ENCODE measurements around the gene OR4F15.
"Not testable (repeated sequence)": the region's sequence is repeated elsewhere in the genome, so short reads cannot be mapped to it uniquely, and the experiment has no call there.

OR4F15 gene

GRCh38 chr15:101781928-101782327 is 30.1 kb upstream of the OR4F15 start:
- no peaks in the 10 kb centered on the region for H3K27me3 ChIP-seq (ENCODE audit: control insufficient read depth in 1 of 2, insufficient read depth in 2 of 2, low read length in 2 of 2)
- no peaks in the 10 kb centered on the region for H3K4me1 ChIP-seq (ENCODE audit: control insufficient read depth in 1 of 2, insufficient read depth in 2 of 2, low read length in 2 of 2)
- no peaks in the 10 kb centered on the region for H3K36me3 ChIP-seq (ENCODE audit: control insufficient read depth in 1 of 2, insufficient read depth in 2 of 2, low read length in 2 of 2)
- H3K4me3 ChIP-seq (ENCODE audit: low read depth in 1 of 2, low read length in 2 of 2) = no peak overlapping the region
- no peaks in the 10 kb centered on the region for H3K9me3 ChIP-seq (ENCODE audit: control insufficient read depth in 1 of 2, low read length in 2 of 2)
- no peak overlapping the region for H3K9ac ChIP-seq (ENCODE audit: low read depth in 1 of 2, low read length in 2 of 2)
- H3K27ac ChIP-seq (ENCODE audit: low read depth, low read length) = no peak overlapping the region

- Histone ChIP-seq H3K27me3 (ENCODE audit: control insufficient read depth in 1 of 2, insufficient read depth in 2 of 2, low read length in 2 of 2) (no peaks in the 10 kb centered on the region), H3K27ac (ENCODE audit: low read depth, low read length) (no peak overlapping the region), H3K9me3 (ENCODE audit: control insufficient read depth in 1 of 2, low read length in 2 of 2) (no peaks in the 10 kb centered on the region), H3K36me3 (ENCODE audit: control insufficient read depth in 1 of 2, insufficient read depth in 2 of 2, low read length in 2 of 2) (no peaks in the 10 kb centered on the region), H3K9ac (ENCODE audit: low read depth in 1 of 2, low read length in 2 of 2) (no peak overlapping the region), H3K4me1 (ENCODE audit: control insufficient read depth in 1 of 2, insufficient read depth in 2 of 2, low read length in 2 of 2) (no peaks in the 10 kb centered on the region), H3K4me3 (ENCODE audit: low read depth in 1 of 2, low read length in 2 of 2) (no peak overlapping the region)
Observed at GRCh38 chr15:101784644-101785043, 27.4 kb upstream of the OR4F15 start.

GRCh38 chr15:101786422-101786821 is 25.6 kb upstream of the OR4F15 start:
- H3K9me3 ChIP-seq (ENCODE audit: control insufficient read depth in 1 of 2, low read length in 2 of 2); H3K4me1 ChIP-seq (ENCODE audit: control insufficient read depth in 1 of 2, insufficient read depth in 2 of 2, low read length in 2 of 2); H3K27ac ChIP-seq (ENCODE audit: low read depth, low read length); H3K27me3 ChIP-seq (ENCODE audit: control insufficient read depth in 1 of 2, insufficient read depth in 2 of 2, low read length in 2 of 2); H3K9ac ChIP-seq (ENCODE audit: low read depth in 1 of 2, low read length in 2 of 2); H3K36me3 ChIP-seq (ENCODE audit: control insufficient read depth in 1 of 2, insufficient read depth in 2 of 2, low read length in 2 of 2); H3K4me3 ChIP-seq (ENCODE audit: low read depth in 1 of 2, low read length in 2 of 2): not testable (repeated sequence)

- not testable (repeated sequence) for H3K36me3 ChIP-seq (ENCODE audit: control insufficient read depth in 1 of 2, insufficient read depth in 2 of 2, low read length in 2 of 2); H3K4me3 ChIP-seq (ENCODE audit: low read depth in 1 of 2, low read length in 2 of 2); H3K9me3 ChIP-seq (ENCODE audit: control insufficient read depth in 1 of 2, low read length in 2 of 2); H3K27me3 ChIP-seq (ENCODE audit: control insufficient read depth in 1 of 2, insufficient read depth in 2 of 2, low read length in 2 of 2); H3K4me1 ChIP-seq (ENCODE audit: control insufficient read depth in 1 of 2, insufficient read depth in 2 of 2, low read length in 2 of 2); H3K9ac ChIP-seq (ENCODE audit: low read depth in 1 of 2, low read length in 2 of 2); H3K27ac ChIP-seq (ENCODE audit: low read depth, low read length)
Observed at GRCh38 chr15:101788001-101788400, 24.0 kb upstream of the OR4F15 start.

- not testable (repeated sequence) for H3K4me1 ChIP-seq (ENCODE audit: control insufficient read depth in 1 of 2, insufficient read depth in 2 of 2, low read length in 2 of 2); H3K27ac ChIP-seq (ENCODE audit: low read depth, low read length); H3K9me3 ChIP-seq (ENCODE audit: control insufficient read depth in 1 of 2, low read length in 2 of 2); H3K9ac ChIP-seq (ENCODE audit: low read depth in 1 of 2, low read length in 2 of 2); H3K36me3 ChIP-seq (ENCODE audit: control insufficient read depth in 1 of 2, insufficient read depth in 2 of 2, low read length in 2 of 2); H3K27me3 ChIP-seq (ENCODE audit: control insufficient read depth in 1 of 2, insufficient read depth in 2 of 2, low read length in 2 of 2); H3K4me3 ChIP-seq (ENCODE audit: low read depth in 1 of 2, low read length in 2 of 2)
Observed at GRCh38 chr15:101788503-101789269, 23.3 kb upstream of the OR4F15 start.

- not testable (repeated sequence) for H3K27ac ChIP-seq (ENCODE audit: low read depth, low read length); H3K9ac ChIP-seq (ENCODE audit: low read depth in 1 of 2, low read length in 2 of 2); H3K36me3 ChIP-seq (ENCODE audit: control insufficient read depth in 1 of 2, insufficient read depth in 2 of 2, low read length in 2 of 2); H3K9me3 ChIP-seq (ENCODE audit: control insufficient read depth in 1 of 2, low read length in 2 of 2); H3K4me1 ChIP-seq (ENCODE audit: control insufficient read depth in 1 of 2, insufficient read depth in 2 of 2, low read length in 2 of 2); H3K27me3 ChIP-seq (ENCODE audit: control insufficient read depth in 1 of 2, insufficient read depth in 2 of 2, low read length in 2 of 2); H3K4me3 ChIP-seq (ENCODE audit: low read depth in 1 of 2, low read length in 2 of 2)
Observed at GRCh38 chr15:101790748-101791147, 21.3 kb upstream of the OR4F15 start.

GRCh38 chr15:101793981-101794380 is 18.0 kb upstream of the OR4F15 start:
- H3K4me1 ChIP-seq (ENCODE audit: control insufficient read depth in 1 of 2, insufficient read depth in 2 of 2, low read length in 2 of 2); H3K9ac ChIP-seq (ENCODE audit: low read depth in 1 of 2, low read length in 2 of 2); H3K4me3 ChIP-seq (ENCODE audit: low read depth in 1 of 2, low read length in 2 of 2); H3K9me3 ChIP-seq (ENCODE audit: control insufficient read depth in 1 of 2, low read length in 2 of 2); H3K27me3 ChIP-seq (ENCODE audit: control insufficient read depth in 1 of 2, insufficient read depth in 2 of 2, low read length in 2 of 2); H3K27ac ChIP-seq (ENCODE audit: low read depth, low read length); H3K36me3 ChIP-seq (ENCODE audit: control insufficient read depth in 1 of 2, insufficient read depth in 2 of 2, low read length in 2 of 2): not testable (repeated sequence)

- no peaks in the 10 kb centered on the region for H3K4me1 ChIP-seq (ENCODE audit: control insufficient read depth in 1 of 2, insufficient read depth in 2 of 2, low read length in 2 of 2)
- no peaks in the 10 kb centered on the region for H3K36me3 ChIP-seq (ENCODE audit: control insufficient read depth in 1 of 2, insufficient read depth in 2 of 2, low read length in 2 of 2)
- no peak overlapping the region for H3K4me3 ChIP-seq (ENCODE audit: low read depth in 1 of 2, low read length in 2 of 2)
- no peak overlapping the region for H3K9ac ChIP-seq (ENCODE audit: low read depth in 1 of 2, low read length in 2 of 2)
- H3K27ac ChIP-seq (ENCODE audit: low read depth, low read length) = no peak overlapping the region
- no peaks in the 10 kb centered on the region for H3K27me3 ChIP-seq (ENCODE audit: control insufficient read depth in 1 of 2, insufficient read depth in 2 of 2, low read length in 2 of 2)
- H3K9me3 ChIP-seq (ENCODE audit: control insufficient read depth in 1 of 2, low read length in 2 of 2) = no peaks in the 10 kb centered on the region
Observed at GRCh38 chr15:101795455-101795854, 16.5 kb upstream of the OR4F15 start.

- Histone ChIP-seq H3K4me3 (ENCODE audit: low read depth in 1 of 2, low read length in 2 of 2) (no peak overlapping the region), H3K27me3 (ENCODE audit: control insufficient read depth in 1 of 2, insufficient read depth in 2 of 2, low read length in 2 of 2) (no peaks in the 10 kb centered on the region), H3K9me3 (ENCODE audit: control insufficient read depth in 1 of 2, low read length in 2 of 2) (no peaks in the 10 kb centered on the region), H3K9ac (ENCODE audit: low read depth in 1 of 2, low read length in 2 of 2) (no peak overlapping the region), H3K4me1 (ENCODE audit: control insufficient read depth in 1 of 2, insufficient read depth in 2 of 2, low read length in 2 of 2) (no peaks in the 10 kb centered on the region), H3K27ac (ENCODE audit: low read depth, low read length) (no peak overlapping the region), H3K36me3 (ENCODE audit: control insufficient read depth in 1 of 2, insufficient read depth in 2 of 2, low read length in 2 of 2) (no peaks in the 10 kb centered on the region)
Observed at GRCh38 chr15:101799665-101800064, 12.3 kb upstream of the OR4F15 start.

GRCh38 chr15:101801048-101801447 is 11.0 kb upstream of the OR4F15 start:
- Histone ChIP-seq H3K9ac (ENCODE audit: low read depth in 1 of 2, low read length in 2 of 2) (no peak overlapping the region), H3K27me3 (ENCODE audit: control insufficient read depth in 1 of 2, insufficient read depth in 2 of 2, low read length in 2 of 2) (no peaks in the 10 kb centered on the region), H3K4me1 (ENCODE audit: control insufficient read depth in 1 of 2, insufficient read depth in 2 of 2, low read length in 2 of 2) (no peaks in the 10 kb centered on the region), H3K27ac (ENCODE audit: low read depth, low read length) (no peak overlapping the region), H3K9me3 (ENCODE audit: control insufficient read depth in 1 of 2, low read length in 2 of 2) (no peaks in the 10 kb centered on the region), H3K4me3 (ENCODE audit: low read depth in 1 of 2, low read length in 2 of 2) (no peak overlapping the region), H3K36me3 (ENCODE audit: control insufficient read depth in 1 of 2, insufficient read depth in 2 of 2, low read length in 2 of 2) (no peaks in the 10 kb centered on the region)

- Histone ChIP-seq H3K27ac (ENCODE audit: low read depth, low read length) (no peak within 1 kb of the TSS), H3K9me3 (ENCODE audit: control insufficient read depth in 1 of 2, low read length in 2 of 2) (no peaks in the 10 kb centered on the region), H3K4me1 (ENCODE audit: control insufficient read depth in 1 of 2, insufficient read depth in 2 of 2, low read length in 2 of 2) (no peaks in the 10 kb centered on the region), H3K36me3 (ENCODE audit: control insufficient read depth in 1 of 2, insufficient read depth in 2 of 2, low read length in 2 of 2) (no peaks in the 10 kb centered on the region), H3K27me3 (ENCODE audit: control insufficient read depth in 1 of 2, insufficient read depth in 2 of 2, low read length in 2 of 2) (peaks cover 0 to 3% of the 10 kb centered on the region in 2 donors), H3K9ac (ENCODE audit: low read depth in 1 of 2, low read length in 2 of 2) (no peak within 1 kb of the TSS), H3K4me3 (ENCODE audit: low read depth in 1 of 2, low read length in 2 of 2) (no peak within 1 kb of the TSS)
Observed at GRCh38 chr15:101803209-101803608, 8.8 kb upstream of the OR4F15 start, which contains the start of gene OR4F6. Gene OR4F6, plus strand, starts transcription at chr15:101803509. Its CDS starts 2,211 bp downstream, at chr15:101805720.
